Measurements from ENCODE around the gene PLEKHA3. TPM values are rescaled to one million over a fixed set of nuclear protein-coding genes. Genes with fewer than 3 reads are reported as not detected.
"Not testable (repeated sequence)": the region's sequence is repeated elsewhere in the genome, so short reads cannot be mapped to it uniquely, and the experiment has no call there.

PLEKHA3 gene
- total and polyA plus RNA-seq, 2 experiments from 2014 or later: 9.6 to 26.6 TPM

DNA sequence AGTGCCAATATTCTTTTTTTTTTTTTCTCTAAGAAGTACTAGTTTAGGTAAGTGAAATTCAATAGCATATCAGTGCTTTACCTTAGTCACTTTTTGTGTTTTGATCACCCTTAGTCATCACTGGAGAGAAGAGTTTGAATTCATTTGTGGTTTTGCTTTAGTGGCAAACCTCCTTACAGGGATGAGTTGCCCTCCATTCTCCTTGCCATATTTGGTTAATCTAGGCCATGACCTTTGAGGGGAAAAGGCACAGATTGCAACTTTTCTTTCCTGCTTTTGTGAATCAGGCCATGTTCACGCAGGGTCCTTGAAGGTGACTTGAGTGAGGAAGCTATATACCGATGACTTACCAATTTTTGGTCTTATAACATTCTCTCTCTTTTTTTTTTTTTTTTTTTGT lies 34.4 kb downstream of the PLEKHA3 start:
- no peak for DNase-seq (ENCODE audit: low read depth in 1 of 2, low spot score in 1 of 2)
- no peak overlapping the region for H3K4me3 ChIP-seq
- no peaks in the 10 kb centered on the region for H3K9me3 ChIP-seq (ENCODE audit: low read depth)
- no peaks in the 10 kb centered on the region for H3K36me3 ChIP-seq
- no peak overlapping the region for H3K27ac ChIP-seq
- no peaks in the 10 kb centered on the region for H3K4me1 ChIP-seq (ENCODE audit: low read depth)
- H3K27me3 ChIP-seq: no peaks in the 10 kb centered on the region
- TF ChIP-seq, protein P1, sequence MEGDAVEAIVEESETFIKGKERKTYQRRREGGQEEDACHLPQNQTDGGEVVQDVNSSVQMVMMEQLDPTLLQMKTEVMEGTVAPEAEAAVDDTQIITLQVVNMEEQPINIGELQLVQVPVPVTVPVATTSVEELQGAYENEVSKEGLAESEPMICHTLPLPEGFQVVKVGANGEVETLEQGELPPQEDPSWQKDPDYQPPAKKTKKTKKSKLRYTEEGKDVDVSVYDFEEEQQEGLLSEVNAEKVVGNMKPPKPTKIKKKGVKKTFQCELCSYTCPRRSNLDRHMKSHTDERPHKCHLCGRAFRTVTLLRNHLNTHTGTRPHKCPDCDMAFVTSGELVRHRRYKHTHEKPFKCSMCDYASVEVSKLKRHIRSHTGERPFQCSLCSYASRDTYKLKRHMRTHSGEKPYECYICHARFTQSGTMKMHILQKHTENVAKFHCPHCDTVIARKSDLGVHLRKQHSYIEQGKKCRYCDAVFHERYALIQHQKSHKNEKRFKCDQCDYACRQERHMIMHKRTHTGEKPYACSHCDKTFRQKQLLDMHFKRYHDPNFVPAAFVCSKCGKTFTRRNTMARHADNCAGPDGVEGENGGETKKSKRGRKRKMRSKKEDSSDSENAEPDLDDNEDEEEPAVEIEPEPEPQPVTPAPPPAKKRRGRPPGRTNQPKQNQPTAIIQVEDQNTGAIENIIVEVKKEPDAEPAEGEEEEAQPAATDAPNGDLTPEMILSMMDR (IDR thresholded peaks at IDR 0.05; ENCODE audit: low read depth, low read length): no peak

DNA sequence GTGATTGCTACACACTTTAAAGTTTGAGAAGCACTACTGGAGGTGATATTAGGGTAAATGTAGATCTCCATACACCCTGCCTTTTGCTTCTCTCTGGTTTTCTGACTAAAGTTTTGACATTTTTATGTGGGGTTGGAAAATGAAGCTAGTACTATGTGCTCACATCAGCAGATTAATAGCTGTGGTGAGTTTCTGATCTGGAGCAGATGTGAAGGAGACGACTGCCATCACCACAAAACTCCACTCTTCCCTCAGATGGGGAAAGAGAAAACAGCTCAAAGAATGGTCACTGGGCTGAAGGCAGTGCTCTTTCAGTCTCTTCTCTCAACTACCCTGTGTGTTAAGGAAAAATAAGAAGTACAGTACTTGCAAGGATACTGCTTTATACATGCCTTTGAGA lies 37.2 kb downstream of the PLEKHA3 start:
- Histone ChIP-seq H3K4me3 (no peak overlapping the region), H3K36me3 (no peaks in the 10 kb centered on the region)
- DNase-seq (ENCODE audit: low read depth in 1 of 2, low spot score in 1 of 2): no peak

DNA sequence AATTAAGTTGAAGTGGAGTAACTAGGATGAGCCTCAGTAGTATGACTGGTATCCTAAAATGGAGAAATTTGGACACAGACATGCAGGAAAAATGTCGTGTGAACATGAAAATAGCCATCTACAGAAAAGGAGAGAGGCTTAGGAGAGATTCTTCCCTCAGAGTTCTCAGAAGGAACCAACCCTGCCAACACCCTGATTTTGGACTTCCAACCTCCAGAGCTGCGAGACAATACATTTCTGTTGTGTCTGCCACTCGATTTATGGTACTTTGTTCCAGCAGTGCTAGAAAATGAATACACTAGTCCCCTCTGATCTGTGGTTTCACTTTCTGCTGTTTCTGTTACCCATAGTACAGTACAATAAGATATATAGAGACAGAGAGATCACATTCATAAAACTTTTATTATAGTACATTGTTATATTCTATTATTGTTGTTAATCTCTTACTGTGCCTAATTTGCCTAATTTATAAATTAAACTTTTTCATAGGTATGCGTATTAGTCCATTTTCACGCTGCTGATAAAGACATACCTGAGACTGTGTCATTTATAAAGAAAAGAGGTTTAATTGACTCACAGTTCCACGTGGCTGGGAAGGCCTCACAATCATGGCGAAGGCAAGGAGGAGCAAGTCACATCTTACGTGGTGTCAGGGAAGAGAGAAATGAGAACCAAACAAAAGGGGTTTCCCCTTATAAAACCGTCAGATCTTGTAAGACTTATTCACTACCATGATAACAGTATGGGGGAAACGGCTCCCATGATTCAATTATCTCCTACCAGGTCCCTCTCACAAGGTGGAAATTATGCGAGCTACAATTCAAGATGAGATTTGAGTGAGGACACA lies 41.3 kb downstream of the PLEKHA3 start:
- H3K36me3 ChIP-seq: peaks cover 10% of the 10 kb centered on the region
- TF ChIP-seq, protein P1 (IDR thresholded peaks at IDR 0.05; ENCODE audit: low read depth, low read length): no peak
- H3K4me1 ChIP-seq (ENCODE audit: low read depth): no peaks in the 10 kb centered on the region
- H3K4me3 ChIP-seq: no peak overlapping the region
- H3K9me3 ChIP-seq (ENCODE audit: low read depth): no peaks in the 10 kb centered on the region
- no peak overlapping the region for H3K27ac ChIP-seq
- no peaks in the 10 kb centered on the region for H3K27me3 ChIP-seq
- DNase-seq (ENCODE audit: low read depth in 1 of 2, low spot score in 1 of 2): no peak

More for the DNA sequence above, 37.2 kb downstream of the PLEKHA3 start:
- TF ChIP-seq, protein P1 (IDR thresholded peaks at IDR 0.05; ENCODE audit: low read depth, low read length): no peak
- no peaks in the 10 kb centered on the region for H3K4me1 ChIP-seq (ENCODE audit: low read depth)
- no peaks in the 10 kb centered on the region for H3K9me3 ChIP-seq (ENCODE audit: low read depth)
- no peaks in the 10 kb centered on the region for H3K27me3 ChIP-seq
- no peak overlapping the region for H3K27ac ChIP-seq

DNA sequence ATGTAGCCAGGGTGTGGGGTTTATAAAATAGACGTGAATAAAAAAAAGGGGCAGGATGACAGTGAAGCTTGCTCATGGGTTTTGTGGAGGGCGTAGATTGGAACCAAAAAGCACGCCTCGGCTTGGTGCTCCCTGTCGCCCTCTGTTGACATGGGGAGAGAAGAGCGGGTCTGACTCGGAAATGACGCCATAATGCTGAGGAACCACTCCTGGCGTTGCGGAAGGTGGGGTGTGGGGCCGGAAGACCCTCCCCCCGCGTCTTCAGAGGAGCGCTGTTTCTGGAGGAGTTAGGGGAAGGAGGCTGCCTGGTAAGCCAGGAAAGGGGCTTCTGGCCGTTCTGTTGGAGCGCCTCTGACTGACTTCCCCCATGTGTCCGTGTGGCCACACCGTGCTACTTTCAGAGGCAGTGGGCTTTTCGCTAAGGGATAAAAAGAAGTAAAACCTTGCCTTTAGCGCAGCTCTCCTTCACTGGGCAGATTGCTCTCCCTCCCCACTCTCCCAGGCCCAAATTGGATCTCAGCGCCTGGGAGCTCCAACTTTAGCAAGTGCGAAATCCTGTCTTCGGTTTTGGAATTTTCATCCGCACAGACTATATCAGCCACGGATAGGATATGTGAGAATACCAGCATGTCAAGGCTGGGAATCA lies 42.8 kb downstream of the PLEKHA3 start:
- H3K4me3 ChIP-seq: peak overlapping the region; percentile 25
- DNase-seq (ENCODE audit: low read depth in 1 of 2, low spot score in 1 of 2): peak; percentile 87 to 92
- peak overlapping the region; percentile 64 for H3K27ac ChIP-seq
- no peaks in the 10 kb centered on the region for H3K27me3 ChIP-seq
- TF ChIP-seq, protein P1 (IDR thresholded peaks at IDR 0.05; ENCODE audit: low read depth, low read length): peak; percentile 85
- H3K36me3 ChIP-seq: peaks cover 25% of the 10 kb centered on the region
- no peaks in the 10 kb centered on the region for H3K9me3 ChIP-seq (ENCODE audit: low read depth)
- H3K4me1 ChIP-seq (ENCODE audit: low read depth): no peaks in the 10 kb centered on the region

DNA sequence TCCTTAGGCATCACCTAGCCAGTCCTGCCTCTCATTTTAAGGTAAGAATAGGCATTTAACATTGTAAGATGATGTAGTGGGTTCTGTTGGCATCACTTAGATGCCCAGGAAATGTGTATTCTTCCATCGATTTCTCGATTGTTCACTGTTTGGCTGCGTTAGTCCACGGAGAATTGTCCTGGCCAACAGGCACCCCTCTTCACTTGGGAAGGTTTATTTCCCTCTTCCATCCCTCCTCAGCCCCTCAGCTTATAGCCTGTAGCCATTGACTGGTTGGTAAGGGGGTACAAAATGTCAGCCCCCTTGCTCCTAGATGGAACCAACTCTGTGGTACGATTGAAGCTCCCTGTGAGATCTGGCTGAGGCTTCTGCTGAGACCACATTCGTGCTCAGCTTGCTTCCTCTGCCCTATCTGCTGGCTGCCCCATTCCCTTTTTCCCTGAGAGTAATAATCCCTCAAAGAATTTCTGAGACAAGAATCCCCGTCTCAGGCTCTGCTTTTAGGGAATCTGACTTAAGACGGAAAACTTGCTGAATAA lies 43.4 kb downstream of the PLEKHA3 start:
- Histone ChIP-seq H3K36me3 (peaks cover 31% of the 10 kb centered on the region), H3K9me3 (ENCODE audit: low read depth) (no peaks in the 10 kb centered on the region), H3K27me3 (no peaks in the 10 kb centered on the region), H3K27ac (peak overlapping the region; percentile 64), H3K4me3 (peak overlapping the region; percentile 25), H3K4me1 (ENCODE audit: low read depth) (no peaks in the 10 kb centered on the region)
- TF ChIP-seq, protein P1 (IDR thresholded peaks at IDR 0.05; ENCODE audit: low read depth, low read length): no peak
- peak in 1 of 2 donors; percentile 28 for DNase-seq (ENCODE audit: low read depth in 1 of 2, low spot score in 1 of 2)

DNA sequence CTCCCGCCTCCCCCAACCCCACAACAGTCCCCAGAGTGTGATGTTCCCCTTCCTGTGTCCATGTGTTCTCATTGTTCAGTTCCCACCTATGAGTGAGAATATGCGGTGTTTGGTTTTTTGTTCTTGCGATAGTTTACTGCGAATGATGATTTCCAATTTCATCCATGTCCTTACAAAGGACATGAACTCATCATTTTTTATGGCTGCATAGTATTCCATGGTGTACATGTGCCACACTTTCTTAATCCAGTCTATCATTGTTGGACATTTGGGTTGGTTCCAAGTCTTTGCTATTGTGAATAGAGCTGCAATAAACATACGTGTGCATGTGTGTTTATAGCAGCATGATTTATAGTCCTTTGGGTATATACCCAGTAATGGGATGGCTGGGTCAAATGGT lies 44.8 kb downstream of the PLEKHA3 start:
- not testable (repeated sequence) for H3K27me3 ChIP-seq; DNase-seq (ENCODE audit: low read depth in 1 of 2, low spot score in 1 of 2); H3K4me3 ChIP-seq; H3K27ac ChIP-seq; H3K4me1 ChIP-seq (ENCODE audit: low read depth); H3K9me3 ChIP-seq (ENCODE audit: low read depth)
- peaks cover 45% of the 10 kb centered on the region for H3K36me3 ChIP-seq

DNA sequence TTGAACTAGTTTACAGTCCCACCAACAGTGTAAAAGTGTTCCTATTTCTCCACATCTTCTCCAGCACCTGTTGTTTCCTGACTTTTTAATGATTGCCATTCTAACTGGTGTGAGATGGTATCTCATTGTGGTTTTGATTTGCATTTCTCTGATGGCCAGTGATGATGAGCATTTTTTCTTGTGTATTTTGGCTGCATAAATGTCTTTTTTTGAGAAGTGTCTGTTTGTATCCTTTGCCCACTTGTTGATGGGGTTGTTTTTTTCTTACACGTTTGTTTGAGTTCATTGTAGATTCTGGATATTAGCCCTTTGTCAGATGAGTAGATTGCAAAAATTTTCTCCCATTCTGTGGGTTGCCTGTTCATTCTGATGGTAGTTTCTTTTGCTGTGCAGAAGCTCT lies 45.2 kb downstream of the PLEKHA3 start:
- H3K27me3 ChIP-seq; H3K4me1 ChIP-seq (ENCODE audit: low read depth); H3K4me3 ChIP-seq; DNase-seq (ENCODE audit: low read depth in 1 of 2, low spot score in 1 of 2); H3K9me3 ChIP-seq (ENCODE audit: low read depth); H3K27ac ChIP-seq: not testable (repeated sequence)
- H3K36me3 ChIP-seq: peaks cover 49% of the 10 kb centered on the region
